Measurements from ENCODE around the gene SLC38A8.

DNA sequence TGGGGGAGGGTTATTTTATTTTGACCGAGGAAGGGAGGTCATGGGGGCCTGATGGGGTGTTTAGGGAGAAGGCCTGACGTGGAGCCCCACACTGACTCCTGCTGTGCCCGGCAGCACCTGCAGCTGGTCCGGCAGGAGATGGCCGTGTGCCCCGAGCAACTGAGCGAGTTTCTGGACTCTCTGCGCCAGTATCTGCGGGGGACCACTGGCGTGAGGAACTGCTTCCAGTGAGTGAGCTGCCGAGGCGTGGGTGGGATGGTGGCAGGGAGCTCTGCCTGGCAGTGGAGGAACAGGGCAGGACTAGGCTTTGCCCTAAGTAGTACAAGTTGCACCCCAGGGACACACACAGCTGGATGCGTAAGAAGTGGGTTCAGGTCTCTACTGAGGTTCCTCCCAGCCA, 44.5 kb downstream of the SLC38A8 start:
- TF ChIP-seq CTCF (IDR thresholded peaks at IDR 0.05) (no peak), POLR2A (IDR thresholded peaks at IDR 0.05) (no peak), POLR2AphosphoS5 (IDR thresholded peaks at IDR 0.05) (no peak), EP300 (IDR thresholded peaks at IDR 0.05) (no peak)

Measured in suprapubic skin (tissue), 4 donors.